ENCODE data around the gene SYCN.
"Not testable (repeated sequence)": the region's sequence is repeated elsewhere in the genome, so short reads cannot be mapped to it uniquely, and the experiment has no call there.

Gene SYCN

GRCh38 chr19:39224910-39225309 is 20.8 kb upstream of the SYCN start:
- no peak for DNase-seq (ENCODE audit: low read depth)

DNA sequence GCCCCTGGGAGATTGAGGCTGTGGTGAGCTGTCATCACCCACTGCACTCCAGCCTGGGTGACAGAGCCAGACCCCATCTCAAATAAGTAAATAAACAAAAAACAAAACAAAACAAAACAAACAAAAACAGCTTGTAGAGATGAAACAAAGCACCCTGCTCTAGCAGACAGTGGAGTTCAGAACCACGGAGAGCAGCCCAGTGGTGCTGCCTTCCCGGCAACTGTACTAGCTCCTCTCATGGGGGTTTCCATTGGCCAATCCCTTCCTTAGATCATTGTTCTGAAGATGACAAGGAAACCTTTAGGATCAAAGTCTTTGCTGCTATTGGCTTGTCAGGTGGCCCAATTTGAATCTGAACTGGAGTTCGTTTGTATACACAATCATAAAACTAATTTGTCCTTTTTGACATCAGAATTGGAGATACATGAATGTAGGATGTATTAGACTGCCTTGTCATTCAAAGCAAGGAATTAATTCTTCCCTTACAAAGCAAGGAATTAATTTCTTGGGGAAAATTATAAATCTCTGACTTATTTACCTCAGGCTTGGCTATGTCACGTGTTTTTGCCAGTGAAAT is 19.7 kb upstream of the SYCN start:
- DNase-seq (ENCODE audit: low read depth): no peak

- not testable (repeated sequence) for DNase-seq (ENCODE audit: low read depth)
These were observed 15.0 kb upstream of the SYCN start for GRCh38 chr19:39219108-39219507.

- no peak for DNase-seq (ENCODE audit: low read depth)
These were observed 14.4 kb upstream of the SYCN start for GRCh38 chr19:39218230-39219007.

DNA sequence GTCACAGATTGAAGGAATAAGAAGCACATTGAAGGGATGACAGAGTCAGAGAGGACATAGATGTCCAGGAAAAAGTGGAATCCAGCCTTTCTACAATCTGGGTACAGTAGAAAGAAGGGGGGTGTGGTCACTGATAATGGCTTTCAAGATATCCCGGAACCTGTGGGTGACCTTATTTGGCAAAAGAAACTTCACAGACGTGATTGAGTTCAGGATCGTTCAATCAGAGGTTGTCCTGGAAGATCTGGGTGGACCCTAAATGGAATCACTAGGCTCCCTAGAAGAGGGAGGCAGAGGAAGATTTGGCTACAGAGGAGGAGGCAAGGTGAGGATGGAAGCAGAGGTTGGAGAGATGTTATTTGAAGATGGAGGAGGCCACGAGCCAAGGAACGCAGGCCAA is 13.0 kb upstream of the SYCN start:
- DNase-seq (ENCODE audit: low read depth): no peak

- DNase-seq (ENCODE audit: low read depth): not testable (repeated sequence)
These were observed 11.3 kb upstream of the SYCN start for GRCh38 chr19:39215323-39215722.

- DNase-seq (ENCODE audit: low read depth): no peak
These were observed 8.3 kb upstream of the SYCN start for GRCh38 chr19:39212375-39212742.

DNA sequence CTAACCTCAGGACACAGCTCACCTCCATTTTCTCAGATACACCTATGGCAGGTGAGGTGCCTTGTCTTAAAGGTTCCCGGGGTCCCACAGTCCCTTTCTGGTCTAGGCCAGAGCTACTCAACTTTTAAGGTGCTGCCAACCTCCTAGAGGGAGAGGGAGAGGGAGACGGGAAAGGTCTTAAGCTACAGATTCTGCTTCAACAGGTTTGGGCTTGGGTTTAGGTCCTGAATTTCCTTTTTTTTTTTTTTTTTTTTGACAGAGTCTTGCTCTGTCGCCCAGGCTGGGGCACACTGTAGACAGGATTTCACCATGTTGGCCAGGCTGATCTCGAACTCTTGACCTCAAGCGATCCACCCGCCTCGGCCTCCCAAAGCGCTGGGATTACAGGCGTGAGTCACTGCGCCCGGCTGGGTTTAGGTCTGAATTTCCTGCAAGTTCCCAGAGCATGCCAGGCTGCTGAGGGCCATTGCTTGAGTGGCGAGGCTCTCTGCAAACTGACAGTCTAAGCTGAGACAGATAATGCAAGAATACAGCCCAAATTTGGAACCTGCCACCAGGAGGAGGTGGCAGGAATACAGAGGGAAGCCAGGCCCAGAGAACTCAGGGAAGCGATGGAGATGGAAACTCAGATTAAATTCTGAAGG is 7.8 kb upstream of the SYCN start:
- DNase-seq (ENCODE audit: low read depth): no peak

GRCh38 chr19:39209196-39209595 is 5.1 kb upstream of the SYCN start:
- DNase-seq (ENCODE audit: low read depth): no peak

- DNase-seq (ENCODE audit: low read depth): no peak
These were observed 4.2 kb upstream of the SYCN start for GRCh38 chr19:39208175-39208795.

GRCh38 chr19:39207293-39207836 is 3.3 kb upstream of the SYCN start:
- DNase-seq (ENCODE audit: low read depth): no peak

DNA sequence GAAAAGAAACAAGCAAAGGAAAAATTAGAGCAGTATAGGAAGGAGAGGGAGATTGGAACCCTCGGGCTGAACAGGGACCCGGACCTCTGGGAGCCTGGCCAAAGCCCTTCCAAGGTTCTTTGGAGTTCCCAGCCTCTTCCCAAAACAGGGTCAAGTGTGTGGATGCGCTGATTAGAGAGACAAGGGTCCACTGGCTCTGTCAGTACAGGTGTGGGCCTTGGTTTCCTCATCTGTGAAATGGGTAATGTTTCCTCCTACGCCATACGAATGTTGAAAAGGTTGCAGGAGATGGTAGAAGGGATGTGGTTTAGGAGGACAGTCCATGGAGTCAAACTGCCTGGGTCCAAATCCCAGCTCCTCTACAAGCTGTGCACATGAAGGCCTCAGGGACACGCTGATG is 2.1 kb upstream of the SYCN start:
- DNase-seq (ENCODE audit: low read depth): no peak

- DNase-seq (ENCODE audit: low read depth): no peak
These were observed 1.3 kb upstream of the SYCN start for GRCh38 chr19:39205449-39205764.

DNA sequence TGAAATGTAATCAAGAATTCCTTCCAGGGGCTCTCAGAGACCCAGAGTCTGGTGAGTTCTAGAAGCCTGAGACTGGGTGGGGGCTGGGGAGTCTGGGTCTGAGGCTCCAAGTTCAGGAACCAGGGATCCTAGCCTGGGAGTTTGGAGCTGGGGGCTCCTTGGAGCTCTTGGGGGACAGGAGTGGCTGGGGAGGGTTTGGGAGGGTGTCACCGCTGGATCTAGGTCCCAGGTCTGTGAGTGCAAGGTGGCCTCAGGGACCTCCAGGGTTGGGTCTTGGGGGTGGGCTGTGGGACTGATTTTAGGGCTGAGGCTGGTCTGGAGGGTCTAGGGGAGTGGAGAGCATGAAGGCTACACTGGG is 1.1 kb downstream of the SYCN start:
- no peak for DNase-seq (ENCODE audit: low read depth)

- DNase-seq (ENCODE audit: low read depth): no peak
These were observed 3.3 kb downstream of the SYCN start for GRCh38 chr19:39200803-39201115.

DNA sequence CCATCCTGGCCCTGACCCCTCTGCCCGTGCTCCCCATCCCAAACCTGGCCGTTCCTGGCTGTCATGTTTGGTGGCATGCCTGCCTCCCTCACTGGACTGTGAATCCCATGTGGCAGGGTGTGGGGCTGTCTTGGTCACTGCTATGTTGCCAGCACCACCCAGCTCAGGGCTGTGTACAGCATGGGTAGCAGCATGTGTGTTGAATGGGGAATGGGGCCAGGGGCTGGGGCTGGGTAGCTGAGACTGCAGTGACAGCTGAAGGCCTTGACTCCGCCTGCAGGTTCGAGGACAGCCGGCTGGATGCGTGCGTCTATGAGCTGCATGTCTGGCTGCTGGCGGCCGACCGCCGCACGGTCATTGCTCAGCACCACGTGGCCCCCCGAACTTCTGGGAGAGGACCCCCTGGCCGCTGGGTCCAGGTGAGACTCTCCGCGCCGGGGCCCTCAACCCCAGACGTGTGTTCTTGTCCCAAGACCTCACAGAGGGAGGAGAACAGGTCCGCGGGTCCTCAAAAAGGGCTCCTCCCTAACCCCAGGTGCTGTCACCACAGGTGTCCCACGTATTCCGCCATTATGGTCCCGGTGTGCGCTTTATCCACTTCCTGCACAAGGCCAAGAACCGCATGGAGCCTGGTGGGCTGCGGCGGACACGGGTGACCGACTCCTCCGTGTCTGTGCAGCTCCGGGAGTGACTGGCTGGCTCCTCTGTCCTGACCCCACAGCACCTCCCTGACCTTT is 3.8 kb downstream of the SYCN start:
- no peak for DNase-seq (ENCODE audit: low read depth)

- no peak for DNase-seq (ENCODE audit: low read depth)
These were observed 5.0 kb downstream of the SYCN start for GRCh38 chr19:39199025-39199424.

DNA sequence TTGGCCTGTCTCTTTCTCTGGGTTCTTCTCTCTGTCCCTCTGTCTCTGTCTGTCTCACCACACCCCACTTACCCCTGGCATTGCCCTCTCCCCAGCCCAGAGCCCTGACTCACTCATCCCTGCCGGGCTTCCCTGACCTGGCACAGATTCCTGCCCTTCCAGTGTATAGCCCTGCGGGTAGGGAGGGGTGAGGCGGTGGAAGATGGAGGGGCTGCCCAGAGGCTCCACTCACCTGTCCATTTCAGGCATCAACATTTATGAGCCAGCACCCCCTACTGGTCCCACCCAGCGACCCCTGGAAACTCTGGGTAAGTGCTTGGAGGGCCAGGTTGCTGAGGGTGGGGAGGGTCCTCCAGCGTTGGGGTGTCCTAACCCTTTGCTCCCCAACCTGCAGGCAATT is 6.3 kb downstream of the SYCN start:
- no peak for DNase-seq (ENCODE audit: low read depth)

- DNase-seq (ENCODE audit: low read depth): no peak
These were observed 7.1 kb downstream of the SYCN start, which contains the start of gene NCCRP1 for GRCh38 chr19:39196860-39197562. NCCRP1 (plus strand) TSS chr19:39196964; CDS start chr19:39196983, 19 bp downstream.

GRCh38 chr19:39196320-39196719 is 7.7 kb downstream of the SYCN start:
- no peak for DNase-seq (ENCODE audit: low read depth)

DNA sequence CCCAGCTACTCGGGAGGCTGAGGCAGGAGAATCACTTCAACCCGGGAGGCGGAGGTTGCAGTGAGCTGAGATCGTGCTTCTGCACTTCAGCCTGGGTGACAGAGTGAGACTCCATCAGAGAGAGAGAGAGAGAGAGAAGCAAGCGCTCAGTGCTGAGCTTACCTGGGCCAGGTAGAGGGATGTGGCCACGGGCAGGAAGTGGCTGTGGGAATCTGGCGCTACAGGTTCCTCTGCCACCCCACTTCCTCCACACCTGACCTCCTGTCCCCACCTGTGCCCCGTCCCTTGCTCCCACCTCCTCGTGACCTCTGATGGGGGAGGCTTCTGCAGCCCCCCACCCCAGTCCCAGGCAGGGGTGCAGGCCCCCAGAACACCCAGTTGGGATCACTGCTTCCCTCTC is 8.3 kb downstream of the SYCN start:
- no peak for DNase-seq (ENCODE audit: low read depth)
